CD4-positive, alpha-beta T cell treated with Interferon alpha-2 for 1 hour (primary cell): ENCODE data around the gene APBB1.

Experiments
- DNase-seq, 2 donors: peaks; one replicate each; pipeline ENCODE4 v3.0.0-alpha.2; 2020 to 2022

Gene APBB1

DNA sequence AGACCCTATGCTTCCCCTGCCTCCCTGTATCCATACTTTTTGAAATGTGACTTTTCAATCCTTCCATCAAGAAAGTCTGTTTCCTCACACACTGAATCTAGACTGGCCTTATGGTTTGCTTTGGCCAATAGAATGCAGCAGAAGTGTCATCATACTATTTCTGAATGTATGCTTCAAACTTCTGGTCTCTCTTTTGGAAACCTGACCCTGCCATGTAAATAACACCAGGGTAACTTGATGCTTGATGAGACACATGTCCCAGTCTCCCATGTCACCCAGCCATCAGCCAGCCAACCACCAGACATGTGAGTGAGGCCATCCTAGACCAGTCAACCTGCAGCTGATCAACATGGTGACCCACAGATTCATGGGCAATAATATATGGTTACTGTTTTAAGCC is 68.9 kb downstream of the APBB1 start:
- DNase-seq = no peak

DNA sequence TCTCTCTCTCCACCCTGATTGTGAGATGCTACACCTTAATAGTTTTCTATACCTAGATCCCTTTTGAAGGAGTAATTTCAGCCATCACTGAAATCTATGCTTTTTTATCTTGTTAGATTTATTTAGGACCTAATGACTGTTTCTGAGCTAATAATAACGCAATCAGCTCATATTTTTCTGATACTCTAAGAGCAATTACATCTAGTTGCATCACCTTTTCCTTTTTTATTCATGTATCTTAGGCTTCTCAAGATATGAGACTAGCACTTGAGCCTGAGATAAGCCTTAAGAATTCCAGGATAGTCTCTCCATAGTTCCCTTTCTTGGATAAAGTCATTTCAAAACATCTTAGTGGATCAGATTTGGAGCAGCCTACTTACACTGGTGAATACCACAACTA is 73.5 kb downstream of the APBB1 start:
- DNase-seq = no peak
